ENCODE measurements around the gene MDFI.

GRCh38 chr6:41670703-41671360 lies 32.6 kb downstream of the MDFI start:
- TF ChIP-seq PATZ1 (CRISPR knock-in tag; IDR thresholded peaks at IDR 0.05; ENCODE audit: borderline replicate concordance): no peak
- no peak for TF ChIP-seq TSHZ2 (CRISPR knock-in tag; IDR thresholded peaks at IDR 0.05)
- TF ChIP-seq CSDC2 (CRISPR knock-in tag; IDR thresholded peaks at IDR 0.05): no peak
- no peak for TF ChIP-seq RARB (CRISPR knock-in tag; IDR thresholded peaks at IDR 0.05)
- no peak for TF ChIP-seq GLIS3 (CRISPR knock-in tag; IDR thresholded peaks at IDR 0.05)
- TF ChIP-seq ZNF70 (CRISPR knock-in tag; IDR thresholded peaks at IDR 0.05): no peak
